NCI-H1436 treated with DMSO at 0.1 percent for 48 hours (cell line): Measurements from ENCODE around the gene SULT2B1.
A peak's percentile ranks its signal among the peaks of the same experiment; 100 is the strongest.
"Not testable (repeated sequence)": the region's sequence is repeated elsewhere in the genome, so short reads cannot be mapped to it uniquely, and the experiment has no call there.

ENCODE experiments used
- DNase-seq: peaks from one replicate; lab custom pipeline; 2025; lab: John Stamatoyannopoulos, UW

SULT2B1 gene

GRCh38 chr19:48529156-48529555, 22.8 kb upstream of the SULT2B1 start:
- DNase-seq, result no peak

GRCh38 chr19:48530066-48530720, 21.8 kb upstream of the SULT2B1 start:
- DNase-seq, result no peak

GRCh38 chr19:48530770-48531169, 21.2 kb upstream of the SULT2B1 start:
- no peak for DNase-seq

GRCh38 chr19:48533770-48534169, 18.2 kb upstream of the SULT2B1 start:
- DNase-seq, result no peak

GRCh38 chr19:48537541-48537940, 14.4 kb upstream of the SULT2B1 start:
- no peak for DNase-seq

GRCh38 chr19:48538057-48538456, 13.9 kb upstream of the SULT2B1 start:
- not testable (repeated sequence) for DNase-seq

GRCh38 chr19:48539503-48540096, 12.4 kb upstream of the SULT2B1 start:
- peak; percentile 93 for DNase-seq

GRCh38 chr19:48540110-48540509, 11.9 kb upstream of the SULT2B1 start:
- no peak for DNase-seq

- no peak for DNase-seq
These were observed 10.2 kb upstream of the SULT2B1 start for GRCh38 chr19:48541813-48542212.

GRCh38 chr19:48543121-48543710, 8.8 kb upstream of the SULT2B1 start:
- DNase-seq, result no peak

- no peak for DNase-seq
These were observed 6.9 kb upstream of the SULT2B1 start for GRCh38 chr19:48544856-48545750.

- DNase-seq, result no peak
These were observed 4.2 kb upstream of the SULT2B1 start for GRCh38 chr19:48547722-48548121.

- no peak for DNase-seq
These were observed 3.6 kb upstream of the SULT2B1 start for GRCh38 chr19:48548253-48548911.

- DNase-seq, result no peak
These were observed 2.6 kb upstream of the SULT2B1 start for GRCh38 chr19:48549380-48549779.

GRCh38 chr19:48552406-48553322, 692 bp downstream of the SULT2B1 start:
- DNase-seq, result no peak

- no peak for DNase-seq
These were observed 1.9 kb downstream of the SULT2B1 start for GRCh38 chr19:48553676-48554384.

GRCh38 chr19:48554385-48555091, 2.6 kb downstream of the SULT2B1 start:
- no peak for DNase-seq

- DNase-seq, result no peak
These were observed 4.2 kb downstream of the SULT2B1 start for GRCh38 chr19:48556163-48556562.

GRCh38 chr19:48556825-48557224, 4.9 kb downstream of the SULT2B1 start:
- DNase-seq, result no peak
